Thyroid gland (tissue), 4 donors: ENCODE data around the gene TAF1A.

ENCODE experiments used
- CTCF ChIP-seq, 6 experiments: fragments of 200-600 bp in 3 of 6; fragments of 450-650 bp in 3 of 6; sonication (generic) in 3 of 6; IDR thresholded peaks; one replicate each; pipeline ENCODE4 v1.5.1; 2016 to 2019; ENCODE audit warnings: antibody characterized with exemption in 6 of 6, mild to moderate bottlenecking in 2 of 6, inconsistent platforms in 1 of 6, moderate library complexity in 1 of 6
- POLR2A ChIP-seq, 2 donors: fragments of 450-650 bp; IDR thresholded peaks; one replicate each; pipeline ENCODE4 v1.6.1; 2017; ENCODE audit warnings: antibody characterized with exemption in 2 of 2, mild to moderate bottlenecking in 2 of 2, moderate library complexity in 1 of 2

DNA sequence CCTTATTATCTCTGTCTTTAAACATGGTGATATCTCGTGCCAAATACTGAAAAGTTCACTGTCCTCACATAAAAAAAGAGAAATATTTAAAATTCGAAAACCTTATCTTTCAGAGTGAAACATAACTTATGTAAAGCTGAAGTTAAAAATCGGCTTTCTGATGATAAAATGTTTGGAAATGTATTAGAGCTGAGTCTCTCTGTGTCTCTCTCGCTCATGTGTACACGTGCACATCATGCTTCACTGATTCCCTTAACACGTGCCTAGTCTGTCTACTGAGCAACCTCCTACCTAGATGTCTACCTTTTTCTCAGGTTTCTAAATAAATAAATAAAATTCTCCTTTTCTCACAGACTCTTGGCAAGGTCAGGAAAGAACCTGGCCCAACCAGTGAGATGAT lies 58.9 kb downstream of the TAF1A start:
- TF ChIP-seq CTCF (IDR thresholded peaks at IDR 0.05), result no peak
- no peak for TF ChIP-seq POLR2A (IDR thresholded peaks at IDR 0.05)
